Testis (tissue), 3 donors: Measurements from ENCODE around the gene ITIH3. TPM values are rescaled to one million over a fixed set of nuclear protein-coding genes. Genes with fewer than 3 reads are reported as not detected.

Experiments used
- DNase-seq: peaks from one replicate; pipeline ENCODE4 v3.0.0-alpha.2; 2019
- H3K27ac ChIP-seq, 2 donors: fragments of 200-600 bp; sonication (generic); one replicate each; pipeline ENCODE4 v1.5.1; 2019
- H3K27me3 ChIP-seq: fragments of 200-600 bp; sonication (generic); one replicate; pipeline ENCODE4 v1.5.1; 2019
- H3K36me3 ChIP-seq: fragments of 200-600 bp; sonication (generic); one replicate; pipeline ENCODE4 v1.5.1; 2017; ENCODE audit warnings: low read depth; ENCODE audit errors: missing control alignments
- H3K4me1 ChIP-seq: fragments of 200-600 bp; sonication (generic); one replicate; pipeline ENCODE4 v1.5.1; 2019
- H3K4me3 ChIP-seq, 2 donors: fragments of 200-600 bp; sonication (generic); one replicate each; pipeline ENCODE4 v1.5.1; 2017 to 2019
- H3K9me3 ChIP-seq: fragments of 200-600 bp; sonication (generic); one replicate; pipeline ENCODE4 v1.5.1; 2017
- CTCF ChIP-seq, 3 experiments: fragments of 450-650 bp in 2 of 3; fragments of 200-600 bp in 1 of 3; sonication (generic) in 1 of 3; IDR thresholded peaks; one replicate each; pipeline ENCODE4 v1.5.1; 2016 to 2019; ENCODE audit warnings: antibody characterized with exemption in 3 of 3, mild to moderate bottlenecking in 2 of 3, moderate library complexity in 1 of 3
- POLR2A ChIP-seq: fragments of 450-650 bp; IDR thresholded peaks from one replicate; pipeline ENCODE4 v1.6.1; 2017; ENCODE audit warnings: antibody characterized with exemption, mild to moderate bottlenecking, moderate library complexity
- WGBS, 2 donors: methylation state at CpG; one replicate each; pipeline ENCODE4 v1.1.5; 2018; 5-methylcytosine and 5-hydroxymethylcytosine counted together
- intact Hi-C: fragments of 100-400 bp; cut with DNase I; formaldehyde crosslinking; loops from one replicate; pipeline ENCODE4 v1.15.1; 2023; ENCODE audit warnings: low total_unique reads
- polyA plus RNA-seq: library from polyadenylated mRNA; stranded (reverse); fragments of 350-450 nt; fragmentation: Illumina TruSeq; extraction: RNeasy Lipid Tissue Mini Kit (QIAGEN cat#74804); gene quantifications from one replicate; pipeline ENCODE4 v1.2.3, GENCODE V29; 2014; ENCODE audit warnings: low read depth, low replicate concordance; ENCODE audit not compliant: insufficient read depth
- total RNA-seq, 2 donors: library from RNA; depleted of rRNA; stranded (reverse); fragments of >200 nt; gene quantifications; one replicate each; pipeline ENCODE4 v1.2.3, GENCODE V29; 2016

The ITIH3 gene
- total and polyA plus RNA-seq, 3 donors from 2014 or later: 5.4 to 9.9 (median 6.3) TPM

GRCh38 chr3:52790741-52791140 lies 3.9 kb upstream of the ITIH3 start:
- intact Hi-C loops: no loop called here
- no peaks in the 10 kb centered on the region for H3K9me3 ChIP-seq
- no peaks in the 10 kb centered on the region for H3K27me3 ChIP-seq
- 92 to 93% methylated on average over 13 of the region's 13 CpGs for WGBS, 2 donors
- no peaks in the 10 kb centered on the region for H3K36me3 ChIP-seq
- no peak overlapping the region for H3K4me3 ChIP-seq
- DNase-seq: no peak
- TF ChIP-seq POLR2A: no peak
- no peak for TF ChIP-seq CTCF (IDR thresholded peaks at IDR 0.05)
- H3K4me1 ChIP-seq: no peaks in the 10 kb centered on the region
- no peak overlapping the region for H3K27ac ChIP-seq

- no peak overlapping the region for H3K4me3 ChIP-seq
- intact Hi-C loops: no loop called here
- 82 to 89% methylated on average over 6 to 12 of the region's 12 CpGs for WGBS, 2 donors
Observed at GRCh38 chr3:52791366-52791765, 3.2 kb upstream of the ITIH3 start.

GRCh38 chr3:52791928-52792327 lies 2.7 kb upstream of the ITIH3 start:
- Histone ChIP-seq H3K4me1 (no peaks in the 10 kb centered on the region), H3K27me3 (no peaks in the 10 kb centered on the region), H3K9me3 (no peaks in the 10 kb centered on the region), H3K4me3 (no peak overlapping the region), H3K36me3 (no peaks in the 10 kb centered on the region), H3K27ac (no peak overlapping the region)
- intact Hi-C loops: no loop called here
- no peak for DNase-seq
- TF ChIP-seq CTCF (IDR thresholded peaks at IDR 0.05) (no peak), POLR2A (no peak)
- 67 to 77% methylated on average over 1 to 4 of the region's 4 CpGs for WGBS, 2 donors

More at GRCh38 chr3:52791366-52791765, 3.2 kb upstream of the ITIH3 start:
- H3K4me1 ChIP-seq: no peaks in the 10 kb centered on the region
- no peak overlapping the region for H3K27ac ChIP-seq
- H3K27me3 ChIP-seq: no peaks in the 10 kb centered on the region
- TF ChIP-seq CTCF (IDR thresholded peaks at IDR 0.05) (no peak), POLR2A (no peak)
- no peaks in the 10 kb centered on the region for H3K36me3 ChIP-seq
- DNase-seq: no peak
- H3K9me3 ChIP-seq: no peaks in the 10 kb centered on the region

- H3K27me3 ChIP-seq: no peaks in the 10 kb centered on the region
- intact Hi-C loops: no loop called here
- H3K27ac ChIP-seq: no peak overlapping the region
- no peaks in the 10 kb centered on the region for H3K36me3 ChIP-seq
- no peak overlapping the region for H3K4me3 ChIP-seq
- no peaks in the 10 kb centered on the region for H3K4me1 ChIP-seq
- WGBS, 2 donors: 95% methylated on average over 5 to 7 of the region's 7 CpGs
- no peaks in the 10 kb centered on the region for H3K9me3 ChIP-seq
- TF ChIP-seq CTCF (IDR thresholded peaks at IDR 0.05) (no peak), POLR2A (no peak)
- no peak for DNase-seq
Observed at GRCh38 chr3:52792413-52792812, 2.2 kb upstream of the ITIH3 start.

- Histone ChIP-seq H3K36me3 (no peaks in the 10 kb centered on the region), H3K4me1 (no peaks in the 10 kb centered on the region), H3K27ac (no peak overlapping the region), H3K27me3 (no peaks in the 10 kb centered on the region), H3K9me3 (no peaks in the 10 kb centered on the region), H3K4me3 (no peak overlapping the region)
- no peak for DNase-seq
- 81 to 89% methylated on average over 15 to 18 of the region's 18 CpGs for WGBS, 2 donors
- TF ChIP-seq CTCF (IDR thresholded peaks at IDR 0.05) (no peak), POLR2A (no peak)
- intact Hi-C loops: no loop called here
Observed at GRCh38 chr3:52792961-52793695, 1.5 kb upstream of the ITIH3 start.
